SKM-1 treated with dmso at 0.1 percent for 144 hours (cell line): ENCODE data around the gene ASB5.
"Not testable (repeated sequence)": the region's sequence is repeated elsewhere in the genome, so short reads cannot be mapped to it uniquely, and the experiment has no call there.

Experiments
- DNase-seq: peaks from one replicate; lab custom pipeline; 2025; ENCODE audit not compliant: unreplicated experiment; lab: John Stamatoyannopoulos, UW

ASB5 gene

DNA sequence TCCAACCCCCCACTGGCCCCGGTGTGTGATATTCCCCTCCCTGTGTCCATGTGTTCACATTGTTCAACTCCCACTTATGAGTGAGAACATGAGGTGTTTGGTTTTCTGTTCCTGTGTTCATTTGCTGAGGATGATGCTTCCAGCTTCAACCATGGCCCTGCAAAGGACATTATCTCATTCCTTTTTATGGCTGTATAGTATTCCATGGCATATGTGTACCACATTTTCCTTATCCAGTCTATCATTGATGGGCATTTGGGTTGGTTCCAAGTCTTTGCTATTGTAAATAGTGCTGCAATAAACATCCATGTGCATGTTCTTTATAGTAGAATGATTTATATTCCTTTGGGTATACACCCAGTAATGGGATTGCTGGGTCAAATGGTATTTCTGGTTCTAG, 10.5 kb upstream of the ASB5 start:
- not testable (repeated sequence) for DNase-seq

DNA sequence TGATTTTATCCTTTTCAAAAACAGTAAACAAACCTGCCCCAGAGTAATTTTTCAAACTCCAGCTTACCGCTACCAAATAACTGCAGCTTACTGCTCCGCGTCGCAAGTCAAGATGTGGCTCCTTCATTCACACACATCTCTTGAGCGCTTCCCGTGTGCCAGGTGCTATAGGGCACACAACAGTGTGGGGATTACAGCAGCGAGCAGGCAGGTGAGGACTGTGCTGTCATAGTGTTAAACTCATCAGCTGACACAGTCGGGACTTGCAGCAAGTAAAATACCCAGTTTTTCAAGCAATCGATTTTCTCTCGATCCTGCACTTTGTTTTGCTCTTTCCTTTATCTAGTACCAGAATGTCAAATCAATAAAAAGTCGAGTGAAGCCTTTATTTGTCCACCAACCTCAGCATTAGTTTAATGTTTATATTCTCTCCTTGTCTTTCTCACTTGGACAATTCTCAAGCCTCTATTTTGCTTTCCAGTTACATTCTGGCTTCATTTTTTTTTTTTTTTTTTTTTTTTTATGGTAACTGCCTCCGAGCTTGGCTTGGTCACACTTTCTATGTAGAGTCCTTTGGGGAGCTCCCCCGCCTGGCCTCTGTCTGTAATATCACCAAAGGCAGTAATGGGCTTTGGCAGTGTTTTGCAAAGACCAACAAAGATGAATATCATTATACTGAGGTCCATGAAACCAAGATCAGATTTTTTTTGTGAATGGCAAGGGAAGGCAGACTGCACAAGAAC, 8.3 kb upstream of the ASB5 start:
- peak; percentile 29 for DNase-seq

DNA sequence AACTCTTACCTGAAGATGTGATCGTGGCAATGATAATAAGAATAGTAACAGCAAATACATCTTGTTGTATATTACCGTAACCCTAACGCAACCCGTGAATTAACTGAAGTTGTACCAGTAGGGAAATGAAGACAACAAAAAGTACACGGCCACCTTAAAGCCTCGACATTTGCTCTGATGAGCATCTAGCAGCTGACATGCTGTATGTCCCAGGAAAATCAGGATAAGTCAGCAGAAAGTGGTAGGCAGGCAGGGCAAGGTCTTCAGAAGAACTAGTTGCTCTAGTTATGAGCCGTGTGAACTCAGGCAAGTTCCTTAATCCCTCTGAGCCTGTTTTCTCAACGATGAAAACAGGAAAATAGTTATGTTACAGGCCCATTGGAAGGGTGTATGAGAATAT, 7.7 kb upstream of the ASB5 start:
- no peak for DNase-seq

DNA sequence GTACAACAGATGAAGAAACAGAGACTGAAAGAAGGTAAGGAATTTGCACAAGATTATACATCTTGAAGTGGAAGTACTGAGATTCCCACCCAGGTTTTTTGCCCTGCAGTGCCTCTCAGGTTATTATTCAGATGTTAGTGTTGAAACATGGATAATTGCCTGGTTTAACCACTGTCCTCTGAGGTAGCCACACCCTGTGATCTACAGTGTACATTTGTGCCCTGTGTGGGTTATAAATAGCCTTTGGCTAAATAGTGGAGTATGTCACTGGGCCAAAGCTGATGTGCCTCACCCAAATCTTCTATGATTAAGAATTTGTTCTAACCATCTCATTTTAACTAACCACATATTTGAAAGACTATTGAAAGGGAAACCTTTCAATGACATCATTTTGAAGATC, 5.4 kb upstream of the ASB5 start:
- no peak for DNase-seq

DNA sequence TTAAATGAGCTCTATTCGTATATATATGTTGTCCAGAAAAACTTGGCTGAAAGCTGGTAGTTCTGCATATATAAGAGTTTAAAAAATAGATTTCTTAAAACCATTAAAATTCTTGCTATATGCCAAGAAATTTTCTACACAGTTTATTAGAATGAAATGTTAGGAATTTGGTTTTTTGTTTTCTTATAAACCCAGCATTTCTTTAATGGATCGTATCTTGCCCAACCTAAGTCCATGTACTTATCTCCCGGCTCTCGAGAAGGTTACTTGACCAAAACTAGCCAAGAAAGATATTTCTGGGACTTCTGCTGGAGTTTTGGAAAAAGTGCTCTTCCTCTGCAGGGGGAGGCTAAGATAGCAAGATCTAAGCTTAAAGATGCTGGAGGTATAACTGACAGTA, 4.7 kb upstream of the ASB5 start:
- no peak for DNase-seq

DNA sequence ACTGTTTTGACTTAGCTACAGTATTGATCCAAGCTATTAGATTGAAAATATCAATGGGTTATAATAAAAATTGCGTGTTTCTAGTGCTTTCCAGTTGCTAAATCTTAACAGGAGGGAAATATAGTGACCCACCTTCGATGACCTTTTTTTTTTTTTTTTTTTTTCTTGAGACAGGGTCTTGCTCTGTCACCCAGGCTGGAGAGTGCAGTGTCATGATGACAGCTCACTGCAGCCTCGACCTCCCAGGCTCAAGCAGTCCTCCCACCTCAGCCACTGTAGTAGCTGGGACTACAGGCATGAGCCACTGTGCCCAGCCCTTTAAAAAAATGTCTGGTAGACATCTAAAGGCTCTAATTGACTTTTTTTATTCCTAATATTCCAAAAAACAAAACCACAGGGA, 3.8 kb upstream of the ASB5 start:
- DNase-seq: no peak

DNA sequence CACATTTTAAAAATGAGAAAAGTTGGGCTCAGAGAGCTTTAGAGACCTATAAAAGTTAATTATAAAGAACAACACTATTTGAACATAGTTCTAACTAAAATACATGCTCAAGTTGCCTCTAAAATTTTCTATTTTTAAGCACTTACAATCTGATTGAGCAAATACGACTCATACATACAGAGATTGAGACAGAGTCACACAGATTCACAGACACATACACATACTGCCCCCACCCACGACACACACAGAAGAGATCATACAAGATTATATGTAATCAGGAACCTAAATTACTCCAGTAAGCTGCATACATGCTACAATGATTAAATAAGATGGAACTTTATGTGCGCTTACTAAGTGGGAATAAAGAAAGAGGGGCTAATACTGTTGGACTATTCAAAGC, 2.7 kb upstream of the ASB5 start:
- DNase-seq: no peak

DNA sequence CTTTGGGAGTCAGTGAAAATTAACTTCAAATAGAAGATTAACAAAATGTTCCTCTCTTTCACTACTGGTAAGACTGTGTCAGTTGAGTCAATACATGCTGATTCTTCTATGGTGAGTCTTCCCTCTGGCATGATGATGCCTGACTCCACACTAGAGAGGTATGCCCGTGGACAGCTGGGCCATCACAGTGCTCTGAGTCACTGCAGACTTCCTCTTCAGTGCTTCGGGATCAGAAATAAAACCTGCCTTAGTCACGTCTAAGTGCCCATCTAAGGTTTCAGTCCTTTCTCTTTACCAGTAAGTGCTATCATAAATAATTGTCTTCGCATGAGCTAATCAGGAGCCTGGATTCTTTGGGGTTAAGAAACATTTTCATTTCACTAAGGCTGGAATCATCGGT, 1.6 kb upstream of the ASB5 start:
- no peak for DNase-seq

DNA sequence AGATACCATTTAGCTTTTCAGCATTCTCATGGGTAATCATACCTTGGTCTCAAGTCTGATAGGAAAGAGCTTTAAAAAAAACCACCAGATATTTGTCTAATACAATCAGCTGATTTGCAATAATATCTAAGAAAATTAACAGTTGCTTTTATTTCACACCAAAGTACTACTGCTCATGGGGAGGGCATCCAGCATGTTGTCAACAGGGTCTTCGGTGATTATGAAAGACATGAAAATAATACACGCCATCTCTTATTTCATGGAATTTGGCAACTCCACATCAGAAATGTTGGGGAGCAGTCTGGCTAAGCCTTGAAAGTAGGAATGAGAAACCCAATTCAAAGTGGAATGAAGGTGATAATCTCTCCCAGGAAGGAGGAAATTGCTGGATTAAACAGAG, 3.0 kb downstream of the ASB5 start:
- no peak for DNase-seq

DNA sequence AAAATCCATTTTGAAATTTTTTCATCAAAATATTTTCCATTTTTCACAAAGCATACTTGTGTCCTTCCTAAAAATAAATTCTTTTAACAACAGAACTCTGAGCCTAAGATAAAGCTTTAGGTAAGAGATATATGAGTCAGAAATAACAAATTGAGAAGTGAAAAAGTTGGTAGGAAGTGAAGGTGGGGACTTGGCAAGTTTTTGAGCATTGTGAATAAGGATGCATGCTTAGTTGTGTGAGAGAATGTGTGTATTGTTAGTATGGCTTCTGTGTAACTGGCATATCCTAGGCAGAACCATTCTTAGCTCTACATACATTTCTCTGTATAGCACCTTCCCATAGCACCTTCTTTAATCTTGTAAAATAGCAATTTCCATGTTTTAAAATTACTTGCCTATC, 6.8 kb downstream of the ASB5 start:
- no peak for DNase-seq

DNA sequence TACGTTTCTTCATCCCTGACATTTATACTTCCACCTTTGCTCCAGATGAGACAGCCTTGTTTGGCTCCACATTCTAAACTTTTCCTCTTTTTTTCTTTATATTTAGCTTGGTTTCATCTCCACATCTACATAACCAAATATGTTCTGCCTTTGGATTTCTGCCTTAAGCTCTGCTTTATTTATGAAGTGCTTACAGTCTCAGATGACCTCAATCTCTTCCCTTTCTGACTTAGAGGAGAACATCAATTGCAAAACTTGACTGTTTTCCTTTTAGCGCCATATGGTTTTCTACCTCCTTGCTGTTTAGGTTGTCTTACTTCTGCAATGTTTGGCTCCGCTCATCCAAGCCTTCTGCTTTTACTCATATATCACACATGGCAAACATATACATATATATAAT, 7.5 kb downstream of the ASB5 start:
- no peak for DNase-seq

DNA sequence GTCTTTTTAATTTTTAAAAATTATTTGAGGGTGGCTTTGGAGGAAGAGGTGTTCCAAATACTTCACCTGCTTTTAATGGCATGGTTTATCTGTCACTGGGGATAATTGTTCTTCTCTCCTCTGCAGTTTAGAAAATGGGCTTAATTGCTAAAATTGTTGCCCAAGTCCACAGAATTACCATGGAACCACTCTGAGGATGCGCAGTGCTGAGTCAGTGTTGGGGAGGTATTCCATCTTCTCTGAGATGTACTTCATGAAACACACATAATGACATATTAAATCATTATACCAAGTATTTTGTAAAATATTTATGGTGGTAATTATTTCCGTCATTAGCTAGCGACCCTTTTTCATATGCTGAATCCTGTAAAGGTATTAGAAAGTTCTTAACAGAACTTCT, 8.0 kb downstream of the ASB5 start:
- DNase-seq: no peak

DNA sequence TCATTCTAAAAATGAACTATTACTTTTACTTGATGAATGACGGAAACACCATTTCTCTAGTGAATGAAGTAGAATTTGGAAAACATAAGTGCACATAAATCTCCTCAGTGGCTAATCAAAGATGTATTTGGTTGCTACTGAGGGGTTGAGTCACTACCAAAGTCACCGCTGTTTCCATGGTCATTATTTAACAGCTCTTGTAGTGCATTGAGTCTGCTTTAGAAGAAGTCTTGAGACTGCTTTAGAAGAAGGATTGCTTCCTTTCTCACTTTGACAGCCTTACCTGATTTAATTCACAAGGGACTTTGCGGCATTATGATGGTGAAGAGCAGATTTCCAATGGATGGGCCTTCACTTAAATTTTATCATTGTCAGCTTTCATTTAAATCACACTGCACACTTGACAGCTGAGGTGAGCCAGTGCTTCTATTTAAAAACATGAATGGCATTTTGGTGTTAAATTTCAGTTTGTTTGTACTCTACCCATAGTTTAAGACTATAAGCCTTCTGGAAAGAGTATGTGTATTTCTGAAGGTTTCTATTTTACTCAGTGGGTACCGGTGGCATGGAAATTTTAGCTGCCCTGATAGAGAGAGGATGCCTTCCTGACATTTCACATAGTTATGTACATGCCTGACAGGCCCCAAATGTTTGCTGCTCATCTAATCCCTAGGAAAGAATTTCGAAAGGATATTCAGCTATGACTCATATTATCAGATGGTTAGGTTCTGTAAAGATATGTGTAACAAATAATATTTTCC, 9.5 kb downstream of the ASB5 start:
- no peak for DNase-seq

DNA sequence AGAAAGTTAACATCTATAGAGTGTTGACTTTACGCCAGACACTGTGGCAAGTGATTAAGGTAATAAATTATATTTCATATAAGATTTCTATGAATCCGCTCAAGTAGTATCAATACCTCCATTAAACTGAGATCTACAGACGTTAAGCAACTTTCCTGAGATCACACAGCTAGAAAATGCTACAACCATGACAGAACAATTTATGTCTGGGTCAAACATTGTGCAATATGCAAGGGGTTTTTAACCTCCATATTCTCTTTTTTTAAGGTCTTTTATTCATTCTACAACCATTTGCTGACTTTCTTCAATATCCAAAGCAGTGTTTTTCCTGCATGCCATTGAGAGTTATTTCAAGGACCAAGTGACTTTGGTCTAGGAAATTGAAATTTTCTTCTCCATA, 10.9 kb downstream of the ASB5 start:
- DNase-seq: no peak

DNA sequence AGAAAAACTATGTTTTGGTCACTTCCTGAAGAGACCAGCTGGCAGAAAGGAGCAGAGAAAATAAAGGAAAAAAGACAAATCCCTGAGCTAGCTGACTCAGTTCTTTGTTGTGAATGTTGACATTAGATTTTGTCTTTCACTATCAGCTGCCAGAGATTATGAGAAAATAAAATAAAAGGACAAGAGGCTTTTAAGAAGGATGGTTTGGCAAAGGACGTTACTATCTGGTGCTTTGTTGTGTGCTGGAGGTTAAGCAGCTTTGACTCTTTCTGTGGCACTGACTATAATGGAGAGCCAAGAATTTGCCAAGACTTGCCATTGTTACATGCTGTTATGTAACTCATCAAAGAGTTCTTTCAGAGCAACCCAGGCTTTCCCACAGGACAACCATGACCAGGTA, 12.1 kb downstream of the ASB5 start:
- no peak for DNase-seq

DNA sequence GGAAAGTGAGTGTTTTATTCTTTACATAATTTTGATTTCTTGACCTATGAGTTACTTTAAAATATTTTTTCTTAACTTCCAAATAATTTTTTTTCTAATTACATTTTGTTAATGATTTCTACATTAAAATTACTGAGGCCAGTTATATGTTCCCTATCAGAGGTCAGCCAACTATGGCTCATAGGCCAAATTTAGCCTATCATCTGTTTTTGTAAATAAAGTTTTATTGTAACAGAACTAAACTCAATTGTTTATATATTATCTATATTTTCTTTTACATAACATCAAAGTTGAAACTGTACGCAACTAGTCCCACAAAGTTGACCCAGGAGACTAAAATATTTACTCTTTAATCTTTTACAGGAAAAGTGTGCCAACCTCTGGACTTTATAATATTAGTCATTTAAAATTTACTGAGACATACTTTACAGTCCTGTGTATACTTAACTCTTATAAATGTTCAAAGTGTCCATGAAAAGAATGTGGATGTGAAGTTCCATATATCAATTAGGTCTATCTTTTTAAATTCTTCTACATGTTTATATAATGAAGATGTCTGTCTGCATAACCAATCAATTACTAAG, 26.2 kb downstream of the ASB5 start:
- DNase-seq: no peak

DNA sequence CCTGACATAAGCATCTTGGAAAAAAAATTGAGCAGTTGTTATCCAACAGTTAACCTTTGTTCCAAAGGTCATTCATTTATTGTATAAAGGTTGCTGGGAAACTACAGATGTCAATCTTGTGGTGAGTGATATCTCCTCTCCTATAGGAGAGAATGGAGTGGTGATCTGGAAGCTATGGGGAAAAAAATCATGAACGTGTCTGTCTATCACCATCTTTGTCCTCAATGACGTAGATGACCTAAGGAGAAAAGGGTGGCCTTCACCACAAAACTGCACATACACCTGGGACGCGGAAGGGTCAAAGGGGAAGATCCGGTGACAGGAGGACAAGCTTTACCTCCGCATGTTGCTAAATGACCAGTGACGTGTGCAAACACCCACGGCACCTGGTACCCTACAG, 27.3 kb downstream of the ASB5 start:
- DNase-seq: no peak

DNA sequence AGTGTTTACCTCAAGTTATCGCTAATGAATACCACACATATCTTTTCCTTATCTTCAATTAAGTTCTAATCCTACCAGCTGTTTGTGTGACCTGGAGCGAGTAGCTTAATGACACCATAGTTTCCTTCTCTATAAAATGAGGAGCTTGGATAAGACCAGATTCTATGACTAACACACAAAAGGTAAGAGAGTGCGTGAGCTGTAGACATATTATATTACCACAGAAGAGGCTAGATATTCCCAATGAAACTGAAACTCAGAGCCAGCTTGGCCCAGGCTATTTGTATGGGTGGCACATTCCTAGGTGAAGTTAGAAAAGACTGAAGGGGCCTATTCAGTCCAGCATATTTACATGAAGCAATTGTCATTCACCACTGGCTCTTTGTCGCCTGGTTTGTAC, 30.2 kb downstream of the ASB5 start:
- no peak for DNase-seq

DNA sequence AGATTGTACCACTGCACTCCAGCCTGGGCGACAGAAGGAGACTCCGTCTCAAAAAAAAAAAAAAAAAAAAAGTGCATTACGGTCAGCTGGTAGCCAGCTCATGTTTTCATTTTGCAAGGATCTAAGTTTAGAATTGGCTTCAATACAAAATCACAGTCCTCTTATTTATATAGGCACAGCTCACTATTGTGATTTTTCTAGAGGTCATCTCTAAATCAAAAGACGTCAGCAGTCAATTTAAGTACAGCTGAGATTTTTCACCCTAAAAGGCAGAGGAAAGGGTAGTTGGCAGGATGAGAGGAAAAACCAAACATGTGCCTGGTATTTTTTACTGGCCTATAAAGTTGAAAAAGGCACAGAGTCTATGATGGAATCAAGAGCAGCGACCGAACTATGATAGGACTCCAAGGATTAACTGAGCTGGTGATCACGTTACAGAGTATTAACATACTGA, 30.8 kb downstream of the ASB5 start:
- DNase-seq: no peak

DNA sequence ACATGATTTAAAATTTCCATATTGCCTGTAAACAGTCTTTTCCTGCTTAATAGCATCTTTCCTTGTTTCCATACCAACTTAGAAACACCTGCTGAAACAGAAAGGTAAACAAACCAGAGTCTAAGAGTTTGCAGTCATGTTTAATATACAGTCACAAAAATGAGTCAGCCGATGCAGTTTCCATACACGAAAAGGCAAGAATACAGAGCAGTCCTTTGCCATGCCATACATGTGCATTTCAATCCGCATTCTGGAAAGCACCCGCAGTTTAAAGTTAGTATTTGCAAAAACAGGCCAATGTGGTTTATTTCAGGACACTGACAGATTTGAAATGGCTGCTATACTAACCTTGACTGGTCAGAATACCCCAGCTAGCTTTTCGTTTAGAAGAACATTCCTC, 32.1 kb downstream of the ASB5 start:
- DNase-seq: no peak

DNA sequence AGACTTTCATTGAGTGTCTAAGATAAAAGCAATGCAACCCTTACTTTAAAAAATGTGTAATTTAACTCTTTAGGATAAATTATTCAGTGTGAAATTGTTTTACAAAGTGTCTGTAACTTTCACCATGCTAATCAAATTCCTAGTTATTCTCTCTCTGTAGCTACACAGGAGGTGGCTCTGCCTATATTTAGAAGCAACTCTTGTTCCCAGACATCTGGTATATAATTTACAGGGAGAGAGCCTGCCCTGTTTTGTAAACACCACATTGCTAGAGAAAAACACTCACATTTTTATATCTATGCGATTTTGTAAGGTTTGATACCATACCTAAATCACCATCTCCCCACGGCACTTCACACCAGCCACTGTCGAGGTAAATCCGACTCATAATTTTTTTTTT, 38.2 kb downstream of the ASB5 start:
- no peak for DNase-seq

DNA sequence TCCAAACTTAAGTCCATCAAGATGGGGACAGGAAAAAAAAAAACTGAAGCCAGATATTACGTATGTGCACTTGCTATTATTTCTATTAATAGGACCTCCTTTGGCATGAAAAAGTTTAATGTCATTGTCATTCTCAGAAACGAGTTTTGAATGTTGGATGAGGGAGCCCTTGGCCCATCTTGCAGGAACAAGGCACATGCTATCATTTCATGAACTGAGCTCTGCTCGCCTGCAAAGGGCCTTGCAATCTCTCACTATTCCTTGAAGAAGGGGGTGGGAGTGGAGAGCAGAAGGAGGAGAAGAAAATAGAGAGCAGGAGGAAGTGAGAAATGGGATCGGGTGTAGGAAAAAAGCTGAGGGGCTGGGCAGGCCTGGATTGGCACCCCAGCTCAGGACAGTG, 39.4 kb downstream of the ASB5 start:
- DNase-seq: no peak
